Transverse colon (tissue), 4 donors: Measurements from ENCODE around the gene DIRAS3. TPM values are rescaled to one million over a fixed set of nuclear protein-coding genes. Genes with fewer than 3 reads are reported as not detected.

ENCODE experiments used
- DNase-seq: peaks from one replicate; pipeline ENCODE4 v3.0.0-alpha.2; 2019
- H3K27ac ChIP-seq, 4 donors: fragments of 200-600 bp; sonication (generic); 2 replicates each; pipeline ENCODE4 v1.5.1; 2016 to 2018; ENCODE audit warnings: inconsistent platforms in 4 of 4
- H3K27me3 ChIP-seq: fragments of 200-600 bp; sonication (generic); 2 replicates; pipeline ENCODE4 v1.5.1; 2017; ENCODE audit warnings: inconsistent platforms
- H3K36me3 ChIP-seq, 4 donors: fragments of 200-600 bp; sonication (generic); 2 replicates each; pipeline ENCODE4 v1.5.1; 2017 to 2019; ENCODE audit warnings: inconsistent platforms in 4 of 4
- H3K4me1 ChIP-seq, 4 donors: fragments of 200-600 bp; sonication (generic); 2 replicates each; pipeline ENCODE4 v1.5.1; 2017 to 2020; ENCODE audit warnings: inconsistent platforms in 4 of 4
- H3K4me3 ChIP-seq, 4 donors: fragments of 200-600 bp; sonication (generic); 1 replicate in 1 of 4; 2 replicates in 3 of 4; pipeline versions ENCODE4 v1.5.1 to v1.6.1; 2017 to 2019; ENCODE audit warnings: inconsistent platforms in 4 of 4
- H3K9me3 ChIP-seq, 2 donors: fragments of 200-600 bp; sonication (generic); 2 replicates each; pipeline ENCODE4 v1.5.1; 2017 to 2019; ENCODE audit warnings: inconsistent platforms in 2 of 2
- CTCF ChIP-seq, 5 experiments: fragments of 200-600 bp in 3 of 5; fragments of 450-650 bp in 2 of 5; sonication (generic) in 3 of 5; IDR thresholded peaks; 1 replicate in 2 of 5; 2 replicates in 3 of 5; pipeline ENCODE4 v1.5.1; 2016 to 2017; ENCODE audit warnings: antibody characterized with exemption in 5 of 5, inconsistent platforms in 3 of 5, mild to moderate bottlenecking in 2 of 5, moderate library complexity in 1 of 5
- EP300 ChIP-seq: sonication (generic); formaldehyde crosslinking; IDR thresholded peaks from one replicate; pipeline ENCODE4 v1.6.1; 2017; ENCODE audit warnings: antibody characterized with exemption, low read depth
- POLR2A ChIP-seq: fragments of 450-650 bp; IDR thresholded peaks from one replicate; pipeline ENCODE4 v1.6.1; 2016; ENCODE audit warnings: antibody characterized with exemption, mild to moderate bottlenecking, moderate library complexity
- POLR2AphosphoS5 ChIP-seq, 3 donors: sonication (generic); formaldehyde crosslinking; IDR thresholded peaks; one replicate each; pipeline ENCODE4 v1.6.1; 2016; ENCODE audit warnings: antibody characterized with exemption in 3 of 3
- WGBS, 2 donors: methylation state at CpG; one replicate each; pipeline ENCODE4 v1.1.5; 2018; ENCODE audit warnings: low coverage in 1 of 2; 5-methylcytosine and 5-hydroxymethylcytosine counted together
- in situ Hi-C, 4 donors: fragments of 200-750 bp; cut with MboI; loops; one replicate each; pipeline versions ENCODE4 v1.15.0 to v1.15.1; 2017; ENCODE audit warnings: low sequenced_read_pairs in 3 of 4, low pct_ligation_motif_present in 1 of 4, low pct_unique_long_range_greater_than_20kb in 1 of 4
- intact Hi-C: fragments of 100-400 bp; cut with DNase I; formaldehyde crosslinking; loops from one replicate; pipeline ENCODE4 v1.15.1; 2023; ENCODE audit warnings: low total_unique reads
- total RNA-seq, 4 donors: library from RNA; depleted of rRNA; stranded (reverse); fragments of >200 nt; gene quantifications; one replicate each; pipeline ENCODE4 v1.1.0, GENCODE V29; 2016

DIRAS3 gene
- total RNA-seq, 4 donors from 2014 or later, result 0.27 to 1.5 (median 1.4) TPM; not detected in 1

GRCh38 chr1:68083686-68084085 is 33.3 kb upstream of the DIRAS3 start:
- H3K9me3 ChIP-seq, result no peaks in the 10 kb centered on the region
- H3K4me1 ChIP-seq, result no peaks in the 10 kb centered on the region
- H3K27me3 ChIP-seq, result no peaks in the 10 kb centered on the region
- intact Hi-C loops (no loop called here), in situ Hi-C loops (no loop called here)
- no peak overlapping the region for H3K27ac ChIP-seq
- no peak for DNase-seq
- H3K4me3 ChIP-seq, result no peak overlapping the region
- H3K36me3 ChIP-seq, result no peaks in the 10 kb centered on the region
- TF ChIP-seq EP300 (no peak), POLR2AphosphoS5 (IDR thresholded peaks at IDR 0.05) (no peak), POLR2A (no peak), CTCF (IDR thresholded peaks at IDR 0.05) (no peak)
- WGBS, 2 donors, result 61 to 65% methylated on average over 2 of the region's 2 CpGs

GRCh38 chr1:68081775-68082283 is 31.4 kb upstream of the DIRAS3 start:
- H3K27me3 ChIP-seq, result no peaks in the 10 kb centered on the region
- H3K27ac ChIP-seq, result no peak overlapping the region
- in situ Hi-C loops, result no loop called here
- H3K4me1 ChIP-seq, result no peaks in the 10 kb centered on the region
- DNase-seq, result no peak
- no peak for TF ChIP-seq EP300
- no peak for TF ChIP-seq POLR2A
- no peak for TF ChIP-seq POLR2AphosphoS5 (IDR thresholded peaks at IDR 0.05)
- no peak for TF ChIP-seq CTCF (IDR thresholded peaks at IDR 0.05)
- H3K9me3 ChIP-seq, result no peaks in the 10 kb centered on the region
- intact Hi-C loops, result no loop called here
- no peaks in the 10 kb centered on the region for H3K36me3 ChIP-seq
- no peak overlapping the region for H3K4me3 ChIP-seq

- Histone ChIP-seq H3K27ac (no peak overlapping the region), H3K4me1 (no peaks in the 10 kb centered on the region), H3K9me3 (no peaks in the 10 kb centered on the region), H3K4me3 (no peak overlapping the region), H3K27me3 (no peaks in the 10 kb centered on the region), H3K36me3 (no peaks in the 10 kb centered on the region)
- TF ChIP-seq POLR2A, result no peak
- no peak for TF ChIP-seq POLR2AphosphoS5 (IDR thresholded peaks at IDR 0.05)
- no peak for TF ChIP-seq EP300
- no peak for TF ChIP-seq CTCF (IDR thresholded peaks at IDR 0.05)
- no peak for DNase-seq
- intact Hi-C loops, result no loop called here
- in situ Hi-C loops, result no loop called here
- WGBS, 2 donors, result 59 to 83% methylated on average over 1 to 2 of the region's 2 CpGs
Measured at GRCh38 chr1:68078647-68079046, 28.2 kb upstream of the DIRAS3 start.

- Histone ChIP-seq H3K27me3 (no peaks in the 10 kb centered on the region), H3K4me1 (no peaks in the 10 kb centered on the region), H3K27ac (no peak overlapping the region), H3K9me3 (no peaks in the 10 kb centered on the region), H3K36me3 (no peaks in the 10 kb centered on the region), H3K4me3 (no peak overlapping the region)
- TF ChIP-seq EP300, result no peak
- no peak for TF ChIP-seq CTCF (IDR thresholded peaks at IDR 0.05)
- TF ChIP-seq POLR2AphosphoS5 (IDR thresholded peaks at IDR 0.05), result no peak
- intact Hi-C loops, result no loop called here
- in situ Hi-C loops, result no loop called here
- DNase-seq, result no peak
Measured at GRCh38 chr1:68074472-68074871, 24.0 kb upstream of the DIRAS3 start.
